CD4-positive, alpha-beta T cell treated with Interleukin-6 for 4 hours (primary cell): Measurements from ENCODE around the gene IFNG.

ENCODE experiments used
- DNase-seq: peaks from one replicate; pipeline ENCODE4 v3.0.0-alpha.2; 2020; ENCODE audit warnings: mixed read lengths

IFNG gene

DNA sequence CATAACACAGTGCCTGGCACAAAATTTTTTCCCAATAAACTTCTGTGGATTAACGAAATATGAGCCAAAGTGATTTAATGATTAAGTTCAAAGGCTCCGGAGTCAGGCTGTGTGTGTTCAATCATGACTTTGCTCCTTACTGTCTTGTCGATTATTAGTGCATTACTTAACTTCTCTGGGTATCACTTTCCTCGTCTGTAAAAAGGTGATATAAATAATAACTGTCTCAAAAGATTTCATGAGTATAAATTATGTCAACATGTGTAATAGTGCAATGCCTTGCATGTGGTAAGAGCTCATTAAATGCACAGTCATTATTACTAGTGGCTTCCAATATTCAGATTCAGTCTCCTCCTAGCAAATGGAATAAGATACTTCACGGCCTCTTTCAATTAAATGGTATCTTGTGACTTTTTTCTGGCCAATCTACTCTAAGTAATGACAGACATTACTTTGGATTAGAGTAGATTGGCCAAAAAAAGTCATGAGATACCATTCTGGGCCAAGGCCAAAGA is 6.8 kb upstream of the IFNG start:
- no peak for DNase-seq

DNA sequence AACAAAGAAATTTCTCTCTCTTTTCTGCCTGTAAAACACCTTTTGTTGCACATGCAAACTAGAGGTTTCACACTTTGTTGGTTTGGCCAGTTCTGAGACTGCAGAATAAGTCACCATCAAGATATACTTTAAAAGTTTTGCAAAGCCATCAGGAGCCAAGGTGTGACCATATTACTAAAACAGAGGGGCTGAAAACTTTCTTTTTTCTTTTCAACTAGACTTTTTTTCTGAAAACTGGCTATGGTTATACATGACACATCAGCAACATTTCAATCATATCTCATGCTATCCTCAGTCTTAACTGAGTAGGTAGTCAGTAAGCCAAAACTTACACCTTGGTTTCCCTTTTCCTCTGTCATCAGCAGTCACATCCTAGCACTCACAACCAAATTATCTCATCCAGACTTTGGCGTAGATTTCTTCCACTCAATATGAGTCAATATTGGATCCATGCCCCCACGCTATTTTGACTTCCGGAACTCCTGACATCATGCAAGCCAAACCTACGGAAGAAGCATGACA is 4.1 kb upstream of the IFNG start:
- no peak for DNase-seq

DNA sequence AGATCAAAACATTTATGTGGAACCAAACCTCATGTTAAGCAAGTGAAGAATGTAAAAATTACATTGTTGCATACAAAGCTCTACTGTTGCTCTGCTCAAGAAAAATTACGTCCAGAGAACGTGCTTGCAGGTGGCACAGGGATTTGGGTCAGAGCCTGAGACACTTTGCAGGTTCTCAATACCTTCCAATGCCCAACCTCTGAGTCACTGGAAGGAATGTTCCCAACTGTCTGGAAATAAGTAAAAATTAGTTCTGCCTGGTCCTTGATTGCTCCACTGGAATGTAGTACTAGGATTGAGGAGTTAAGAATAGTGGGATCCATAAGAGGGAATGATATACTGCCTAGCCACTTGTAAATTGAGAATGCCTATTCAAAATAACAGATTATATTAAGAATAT is 2.8 kb upstream of the IFNG start:
- DNase-seq = no peak

DNA sequence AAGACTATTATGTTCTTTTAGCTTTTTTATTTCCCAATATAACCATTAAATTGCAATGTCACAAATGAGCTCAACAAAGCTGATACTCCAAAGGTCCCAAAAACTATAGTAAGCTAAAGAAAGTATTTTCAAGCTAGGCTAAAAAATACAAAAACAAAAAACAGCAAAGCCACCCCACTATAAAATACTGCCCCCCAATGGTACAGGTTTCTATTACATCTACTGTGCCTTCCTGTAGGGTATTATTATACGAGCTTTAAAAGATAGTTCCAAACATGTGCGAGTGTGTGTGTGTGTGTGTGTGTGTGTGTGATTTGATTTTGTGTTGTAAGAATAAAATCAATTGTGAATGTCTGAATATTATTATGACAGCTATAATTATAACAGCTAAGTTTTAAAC is 1.1 kb downstream of the IFNG start:
- DNase-seq = peak; percentile 15

DNA sequence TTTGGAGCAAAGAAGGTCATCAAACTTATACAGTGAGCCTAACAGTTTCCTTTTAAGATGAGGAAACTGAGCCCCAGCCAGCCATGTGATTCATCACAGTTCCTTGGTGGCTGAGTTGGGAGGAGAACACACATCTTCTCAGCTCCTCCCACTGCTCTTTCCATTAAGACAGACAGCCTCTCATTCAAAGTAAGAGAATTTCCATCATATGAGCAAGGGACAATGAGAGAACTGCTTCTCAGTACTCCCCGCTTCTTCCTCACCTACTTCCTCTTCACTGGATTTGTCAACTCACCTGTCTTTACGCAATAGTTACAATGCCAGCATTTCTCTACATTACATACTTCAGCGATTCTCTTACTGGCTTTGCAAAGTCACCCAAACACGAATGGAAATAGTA is 2.2 kb downstream of the IFNG start:
- DNase-seq = peak; percentile 13

DNA sequence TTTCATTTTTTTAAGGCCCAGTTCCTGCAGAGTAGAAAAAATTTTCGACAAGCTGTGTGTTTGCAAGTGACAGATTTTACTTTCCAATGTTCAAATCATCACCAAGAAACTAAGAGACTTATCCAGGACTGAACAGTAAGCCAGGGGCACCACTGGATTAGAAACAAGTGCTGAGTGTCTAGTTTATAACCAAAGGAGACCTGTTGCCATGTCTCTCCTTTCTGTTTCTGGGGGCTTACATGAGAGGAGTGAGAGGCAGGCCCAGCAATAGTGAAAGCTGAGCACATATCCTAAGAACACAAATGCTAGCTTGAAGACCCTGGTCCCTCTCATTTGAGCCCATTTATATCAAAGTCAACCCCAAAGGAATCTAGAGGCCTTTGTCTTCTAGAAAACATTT is 2.9 kb downstream of the IFNG start:
- no peak for DNase-seq

DNA sequence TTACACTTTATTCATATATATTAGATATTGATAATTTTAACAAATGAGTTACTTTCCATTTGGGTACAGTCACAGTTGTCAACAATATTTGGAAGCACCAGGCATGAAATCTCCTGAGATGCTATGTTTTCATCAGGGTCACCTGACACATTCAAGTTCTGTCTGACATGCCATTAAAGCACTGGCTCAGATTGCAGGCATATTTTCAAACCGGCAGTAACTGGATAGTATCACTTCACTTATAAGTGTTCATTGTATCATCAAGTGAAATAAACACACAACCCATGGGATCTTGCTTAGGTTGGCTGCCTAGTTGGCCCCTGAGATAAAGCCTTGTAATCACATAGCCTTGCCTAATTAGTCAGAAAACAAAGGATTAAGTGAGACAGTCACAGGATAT is 4.8 kb downstream of the IFNG start:
- DNase-seq = no peak

DNA sequence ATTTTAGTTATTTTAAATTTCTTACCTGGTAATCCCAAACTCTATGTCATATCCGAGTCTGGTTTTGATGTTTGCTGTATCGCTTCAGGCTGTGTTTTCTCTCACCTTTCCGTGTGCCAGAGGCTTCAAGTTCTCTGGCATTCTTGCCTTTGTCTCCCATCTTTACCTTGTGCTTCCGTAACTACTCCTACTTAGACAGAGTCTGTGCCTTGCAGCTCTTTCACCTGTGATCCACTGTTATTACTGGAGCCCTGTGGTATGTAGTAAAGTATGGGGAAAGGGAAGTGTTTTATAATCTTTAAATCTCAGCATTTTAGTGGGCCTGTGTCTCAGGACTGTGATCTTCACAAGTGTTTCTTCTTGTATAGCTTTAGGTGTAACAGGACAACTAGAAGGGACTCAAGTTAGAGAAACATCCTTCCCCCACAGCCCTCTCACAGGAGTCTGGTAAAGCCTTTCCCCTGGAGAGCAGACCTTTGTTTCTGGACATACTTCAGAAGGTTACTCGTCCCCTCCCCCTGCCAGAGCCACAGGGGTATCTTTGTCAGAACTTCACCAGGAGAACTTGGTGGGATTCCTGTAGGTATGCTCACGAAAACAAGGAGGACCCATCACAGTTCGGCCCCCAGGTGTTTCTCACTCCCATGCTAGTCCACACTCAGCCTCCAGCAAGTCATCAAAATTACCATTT is 11.1 kb downstream of the IFNG start:
- no peak for DNase-seq

DNA sequence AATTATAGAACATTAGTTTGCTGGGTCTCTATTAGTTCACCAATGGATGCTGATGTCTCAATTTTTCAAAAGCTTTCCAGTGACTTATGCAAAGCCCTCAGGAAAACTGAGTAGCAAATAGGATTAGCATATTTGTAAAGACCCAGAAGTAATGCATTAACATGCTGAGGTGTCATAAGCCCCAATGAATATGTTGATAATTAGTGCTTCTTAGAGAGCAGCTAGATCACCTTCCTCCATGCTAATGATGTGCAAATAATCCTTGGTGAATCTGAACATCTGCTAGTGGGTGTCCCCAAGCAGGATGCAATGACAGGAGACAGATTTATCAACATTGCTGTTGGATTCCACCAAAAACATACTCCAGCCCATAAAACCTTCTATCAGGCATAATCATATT is 19.0 kb downstream of the IFNG start:
- DNase-seq = no peak

DNA sequence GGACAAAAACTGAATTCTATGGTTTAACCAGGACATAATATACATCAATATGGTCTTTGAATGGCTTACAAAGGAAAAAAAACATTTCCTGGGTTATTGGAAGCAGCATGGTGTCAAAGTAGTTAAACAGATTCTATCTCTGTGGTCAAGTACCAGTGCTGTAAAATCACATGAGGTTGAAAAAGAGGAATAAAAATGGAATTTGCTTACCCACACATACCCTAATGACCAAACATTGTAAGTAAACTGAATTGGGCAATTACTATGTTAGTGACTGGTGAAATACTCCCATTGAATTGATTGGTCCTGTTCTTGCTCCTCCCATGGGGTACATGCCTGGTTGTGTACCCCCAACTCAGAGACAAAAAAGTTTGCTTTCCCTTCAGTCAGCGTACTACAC is 19.6 kb downstream of the IFNG start:
- no peak for DNase-seq

DNA sequence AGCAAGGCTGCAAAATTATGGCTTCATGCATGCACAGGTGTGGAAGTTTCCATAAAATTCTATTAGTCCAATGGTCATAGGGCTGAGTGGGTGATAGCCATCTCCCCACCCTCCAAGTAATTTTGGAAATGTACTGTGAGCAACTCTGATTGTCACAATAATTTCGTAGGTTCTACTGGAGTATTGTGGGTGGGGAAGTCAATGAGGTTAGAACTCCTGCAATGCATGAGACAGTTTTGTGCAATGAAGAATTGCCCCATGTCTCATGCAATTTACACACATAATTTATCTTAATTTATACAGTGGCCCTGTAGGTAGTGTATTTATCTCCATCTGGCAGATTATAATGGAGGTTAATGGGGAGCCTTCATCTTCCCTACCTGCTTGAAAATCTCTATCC is 20.5 kb downstream of the IFNG start:
- no peak for DNase-seq

DNA sequence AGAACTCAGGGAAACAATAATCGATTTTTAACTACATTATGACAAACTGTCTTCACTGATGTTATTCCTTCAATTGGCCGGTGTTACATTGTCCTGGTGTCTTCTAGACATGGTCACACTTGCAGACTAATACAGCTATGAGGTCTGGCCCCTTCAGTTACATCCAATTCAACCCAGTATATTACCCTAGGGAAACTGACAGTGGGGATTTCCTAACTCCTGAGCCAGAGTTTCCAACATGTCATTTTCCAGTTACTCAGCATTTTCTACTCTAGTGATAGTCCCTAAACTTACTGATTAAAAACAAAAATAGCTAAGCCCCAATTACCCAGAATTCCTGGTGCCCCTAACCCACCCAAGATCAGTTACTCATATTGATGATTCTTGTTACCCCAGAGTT is 21.1 kb downstream of the IFNG start:
- no peak for DNase-seq

DNA sequence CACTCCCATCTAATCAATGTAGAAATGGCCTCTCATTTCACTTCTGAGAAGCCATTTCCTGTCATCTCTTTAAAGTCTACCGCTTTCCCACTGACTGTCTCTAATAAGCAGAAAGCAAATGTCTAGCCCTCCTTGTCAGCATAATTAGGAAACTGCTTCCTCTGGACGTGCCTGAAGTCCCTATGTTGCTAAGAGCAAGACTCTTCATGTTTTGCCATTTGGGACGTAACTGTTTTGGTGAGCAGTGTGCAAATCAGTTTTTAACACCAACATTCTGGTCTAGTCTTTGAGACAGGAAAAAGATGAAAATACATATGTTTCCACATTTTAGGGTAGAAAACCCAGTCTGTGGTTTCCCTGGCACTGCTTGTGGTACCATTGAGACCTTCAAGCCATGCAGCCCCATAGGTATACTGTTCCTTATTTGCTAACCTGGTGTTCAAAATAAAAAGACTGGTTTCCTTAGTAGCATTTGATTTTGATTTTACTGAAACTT is 22.2 kb downstream of the IFNG start:
- peak; percentile 5 for DNase-seq

DNA sequence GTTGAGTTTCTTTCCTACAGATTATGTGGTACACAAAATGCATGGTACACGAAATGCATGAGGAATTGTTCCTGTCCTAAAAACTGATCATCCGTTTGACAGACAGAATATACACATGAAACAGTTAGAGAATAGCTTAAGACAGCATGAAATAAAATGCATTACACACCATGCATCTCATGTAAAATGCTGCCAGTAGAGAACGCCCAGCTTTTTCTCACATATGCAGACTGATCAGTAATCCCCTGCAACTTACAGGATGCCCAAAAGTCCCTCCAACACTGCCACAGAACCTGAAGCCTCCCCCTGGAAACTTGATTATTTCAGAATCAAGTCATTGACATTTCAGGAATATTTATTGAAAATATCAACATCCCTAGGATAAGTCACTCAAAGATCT is 24.0 kb downstream of the IFNG start:
- no peak for DNase-seq

DNA sequence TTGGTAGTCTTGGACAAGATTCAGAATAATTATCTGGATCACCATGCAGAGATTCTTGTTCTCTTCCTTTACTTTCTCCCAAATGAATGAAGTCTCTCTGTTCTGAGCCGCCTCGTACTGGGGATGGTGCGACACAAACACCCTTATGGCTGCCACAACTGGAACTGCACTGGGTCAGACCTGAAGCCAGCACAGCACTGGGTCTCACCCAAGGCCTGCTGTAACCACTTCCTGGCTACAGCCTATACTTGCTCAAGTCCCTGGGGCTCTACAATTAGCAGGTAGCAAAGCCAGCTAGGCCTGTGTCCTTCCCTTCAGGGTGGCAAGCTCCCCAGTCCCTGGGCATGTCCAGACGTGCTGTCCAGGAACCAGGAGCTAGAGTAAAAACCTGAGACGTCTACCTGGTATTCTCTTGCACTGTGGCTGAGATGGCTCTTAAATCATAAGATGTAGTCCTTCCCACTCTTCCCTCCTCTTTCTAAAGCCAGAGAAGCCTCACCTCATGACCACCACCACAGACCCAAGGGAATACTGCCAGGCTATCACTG is 27.6 kb downstream of the IFNG start:
- no peak for DNase-seq

DNA sequence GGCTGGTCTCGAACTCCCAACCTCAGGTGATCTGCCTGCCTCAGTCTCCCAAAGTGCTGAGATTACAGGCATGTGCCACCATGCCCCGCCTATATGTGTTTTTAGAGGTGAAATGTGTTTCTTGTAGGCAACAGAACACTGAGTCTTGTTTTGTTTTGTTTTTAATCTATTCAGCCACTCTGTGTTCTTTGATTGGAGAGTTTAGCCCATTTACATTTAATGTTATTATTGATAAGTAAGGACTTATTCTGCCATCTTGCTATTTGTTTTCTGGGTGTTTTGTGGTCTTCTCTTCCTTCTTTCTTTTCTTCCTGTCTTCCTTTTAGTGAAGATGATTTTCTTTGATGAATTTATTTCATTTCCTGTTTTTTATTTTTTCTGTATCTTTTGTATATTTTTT is 29.6 kb downstream of the IFNG start:
- DNase-seq = no peak

DNA sequence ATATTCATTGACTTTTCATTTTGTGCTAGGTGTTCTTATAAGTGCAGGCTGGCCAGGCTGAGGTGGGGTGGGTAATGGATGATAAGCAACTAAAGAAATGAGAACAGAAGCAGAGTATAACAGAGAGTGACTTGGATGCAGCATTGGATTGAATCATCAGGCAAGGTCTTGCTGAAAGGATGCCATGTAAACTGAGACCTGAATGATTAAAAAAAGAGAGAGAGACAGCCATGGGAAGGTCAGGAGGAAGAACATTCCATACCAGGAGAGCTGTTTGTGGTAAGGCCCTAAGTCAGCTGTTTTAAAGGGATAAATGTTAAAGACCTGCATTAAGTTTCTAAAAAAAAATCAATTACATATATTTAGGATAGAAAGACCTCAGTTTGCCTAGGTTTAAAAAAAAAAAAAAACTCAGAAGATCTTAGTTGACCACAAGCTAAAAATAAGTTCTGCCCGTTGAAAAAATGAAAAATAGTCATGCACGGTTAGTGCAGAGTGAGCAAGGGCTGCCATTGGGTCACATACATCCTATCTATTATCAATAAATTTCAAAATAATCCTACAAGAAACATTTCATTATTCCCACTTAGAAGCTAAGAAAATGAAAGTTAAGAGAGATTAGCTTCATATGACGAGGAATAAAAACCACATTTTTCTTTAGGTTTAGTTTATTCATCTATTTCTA is 37.2 kb downstream of the IFNG start:
- no peak for DNase-seq

DNA sequence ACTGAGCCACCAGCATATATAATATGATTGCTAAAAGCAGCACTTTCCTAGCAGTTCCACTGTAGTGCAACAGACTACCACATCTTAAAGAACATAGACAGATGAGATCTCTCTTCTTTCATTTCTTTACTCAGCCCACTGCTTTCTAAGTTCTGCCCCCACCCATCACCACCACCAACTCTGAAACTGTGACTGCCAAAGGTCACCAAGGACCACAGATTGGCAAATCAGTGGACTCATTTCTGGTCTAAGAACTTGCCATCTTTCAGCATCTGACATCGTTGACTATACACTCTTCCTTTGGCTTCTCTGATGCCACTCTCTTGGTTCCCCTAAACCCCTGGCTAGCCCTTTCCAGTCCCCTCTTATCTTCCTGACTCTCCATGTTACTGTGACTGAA is 38.4 kb downstream of the IFNG start:
- DNase-seq = no peak

DNA sequence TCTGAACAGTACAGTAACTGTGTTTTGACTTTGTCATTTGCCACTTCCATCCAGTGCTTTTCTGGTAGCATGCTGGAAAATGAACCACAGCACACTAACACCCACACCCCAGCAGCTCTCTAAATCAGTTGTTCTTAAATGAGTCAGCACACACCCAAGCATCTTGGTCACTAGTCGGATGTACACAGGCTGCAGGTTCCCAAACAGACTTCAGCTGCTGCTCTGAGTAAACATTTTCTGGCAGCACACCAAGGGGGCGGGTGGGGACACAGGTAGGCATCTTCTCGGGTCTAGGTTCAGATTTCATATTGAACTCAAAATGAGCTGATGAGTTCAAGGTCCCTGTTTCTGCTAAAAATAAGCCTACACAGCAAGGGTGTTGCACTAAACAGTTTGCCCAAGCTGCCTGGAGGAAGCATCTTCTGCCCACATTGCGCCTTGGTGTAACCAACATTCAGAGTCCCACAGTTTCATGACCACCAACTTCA is 39.8 kb downstream of the IFNG start:
- DNase-seq = peak; percentile 60

DNA sequence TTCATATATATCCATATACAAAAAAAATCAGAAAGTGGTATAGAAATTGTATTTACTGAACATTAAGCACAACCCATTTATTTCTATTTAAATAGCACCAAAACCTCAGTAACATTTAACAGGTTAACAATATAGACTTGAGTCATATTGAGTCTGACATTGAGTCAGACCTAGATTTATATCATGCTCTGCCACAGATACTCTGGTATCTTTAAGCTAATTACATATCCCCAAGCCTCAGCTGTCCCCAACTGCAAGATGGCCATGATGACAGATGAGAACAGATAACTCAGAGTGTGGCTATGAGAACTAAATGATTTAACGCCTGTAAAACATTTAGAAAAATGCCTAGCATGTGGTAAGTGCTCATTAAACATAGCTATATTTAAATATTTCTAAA is 40.3 kb downstream of the IFNG start:
- DNase-seq = no peak

DNA sequence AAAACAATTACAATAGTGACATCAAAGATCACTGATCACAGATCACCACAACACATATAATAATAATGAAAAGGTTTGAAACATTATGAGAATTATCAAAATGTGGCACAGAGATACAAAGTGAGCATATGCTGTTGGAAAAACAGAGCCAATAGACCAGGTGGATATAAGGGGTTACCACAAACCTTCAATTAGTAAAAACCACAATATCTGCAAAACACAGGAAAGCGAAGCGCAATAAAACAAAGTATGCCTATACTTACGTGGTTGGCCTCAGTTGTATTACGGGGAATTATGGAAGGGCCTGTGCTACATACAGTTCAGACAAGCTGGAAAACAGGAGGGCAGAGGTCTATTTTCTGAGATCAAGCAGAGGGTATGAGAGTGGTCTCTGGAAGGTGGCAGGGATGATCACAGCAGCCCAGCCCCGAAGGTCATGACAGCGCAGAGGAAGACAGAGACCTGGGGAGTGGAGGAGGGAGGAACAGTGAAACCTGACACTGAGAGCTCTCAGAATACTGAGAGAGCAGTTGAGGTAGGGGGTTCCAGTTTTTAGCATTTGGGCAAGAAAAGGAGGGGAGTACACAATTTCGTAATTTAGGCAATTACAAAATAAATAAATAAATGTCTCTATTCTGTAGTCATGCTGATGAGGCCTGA is 41.3 kb downstream of the IFNG start:
- no peak for DNase-seq

DNA sequence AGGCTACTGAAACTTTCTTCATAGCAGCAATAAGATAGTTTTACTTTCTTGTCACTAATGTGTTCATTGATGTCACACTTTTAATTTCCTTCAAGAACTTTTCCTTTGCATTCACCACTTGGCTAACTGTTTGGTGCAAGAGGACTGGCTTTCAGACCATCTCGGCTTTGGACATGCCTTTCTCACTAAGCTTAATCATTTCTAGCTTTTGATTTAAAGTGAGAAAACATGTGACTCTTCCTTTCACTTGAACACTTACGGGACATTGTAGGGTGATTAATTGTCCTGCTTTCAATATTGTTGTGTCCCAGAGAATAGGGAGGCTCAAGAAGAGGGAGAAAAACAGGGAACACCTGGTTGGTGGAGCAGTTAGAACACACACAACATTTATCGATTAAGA is 41.9 kb downstream of the IFNG start:
- DNase-seq = no peak

DNA sequence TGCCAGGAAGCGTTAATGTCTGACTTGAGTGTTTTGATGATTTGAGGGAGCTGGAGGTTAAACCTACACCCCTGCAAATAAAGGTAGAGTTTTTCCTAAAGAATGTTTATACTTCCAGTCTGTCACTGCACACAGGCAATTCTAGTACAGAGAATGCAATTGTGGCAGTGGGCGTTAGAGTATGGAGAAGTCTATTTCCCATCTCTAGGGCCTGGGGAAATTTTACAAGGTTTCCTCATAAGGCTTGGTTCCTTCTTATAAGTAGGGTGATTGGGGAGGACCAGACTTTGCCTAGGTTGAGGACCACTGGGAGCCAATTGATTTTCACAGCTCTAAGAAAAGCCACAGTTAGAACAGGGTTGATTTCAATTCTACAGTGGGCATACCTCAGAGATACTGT is 44.3 kb downstream of the IFNG start:
- no peak for DNase-seq
